H1 (cell line): ENCODE results near the gene TTF1. TPM values are rescaled to one million over a fixed set of nuclear protein-coding genes. Genes with fewer than 3 reads are reported as not detected.

Experiments used
- CTCF ChIA-PET: fragments of 300-600 bp; sonication (Branson Sonifier 250); formaldehyde crosslinking; loops from one replicate; lab custom pipeline; 2021; ENCODE audit not compliant: partially characterized antibody; lab: Charles Lee
- POLR2A ChIA-PET: fragments of 300-600 bp; sonication (Branson Sonifier 250); formaldehyde crosslinking; loops from one replicate; lab custom pipeline; 2021; ENCODE audit warnings: inconsistent platforms; ENCODE audit not compliant: partially characterized antibody; lab: Charles Lee
- DNase-seq, 2 experiments: peaks; one replicate each; pipeline versions ENCODE4 v3.0.0 to v3.0.0-alpha.2; 2010 to 2022; ENCODE audit warnings: low spot score in 2 of 2, low read depth in 1 of 2, mixed read lengths in 1 of 2
- FAIRE-seq: peaks from 2 replicates; lab custom pipeline; 2011; peaks lifted over from hg19 to GRCh38; lab: Jason Lieb, UNC
- H2AFZ ChIP-seq: 2 replicates; pipeline ENCODE4 v1.8.1; 2012; ENCODE audit warnings: low read length, inconsistent platforms
- H2AK5ac ChIP-seq: 2 replicates; pipeline ENCODE4 v1.6.1; 2013; ENCODE audit warnings: low read depth, low read length
- H2BK120ac ChIP-seq: replicated peaks from 2 replicates; pipeline ENCODE3; 2013; ENCODE audit warnings: low read depth, low read length, inconsistent platforms
- H2BK12ac ChIP-seq: 2 replicates; pipeline ENCODE4 v1.6.1; 2013; ENCODE audit warnings: low read depth, low read length
- H2BK15ac ChIP-seq: 2 replicates; pipeline ENCODE4 v1.6.1; 2013; ENCODE audit warnings: low read length
- H2BK20ac ChIP-seq: 2 replicates; pipeline ENCODE4 v1.6.1; 2013; ENCODE audit warnings: low read length
- H2BK5ac ChIP-seq: 2 replicates; pipeline ENCODE4 v1.6.1; 2013; ENCODE audit warnings: low read depth, low read length
- H3K14ac ChIP-seq: 2 replicates; pipeline ENCODE4 v1.6.1; 2013; ENCODE audit warnings: inconsistent platforms; ENCODE audit not compliant: insufficient read length
- H3K18ac ChIP-seq: 2 replicates; pipeline ENCODE4 v1.6.1; 2013; ENCODE audit warnings: low read length; ENCODE audit errors: extremely low read depth
- H3K23ac ChIP-seq: 2 replicates; pipeline ENCODE4 v1.6.1; 2013; ENCODE audit warnings: inconsistent platforms; ENCODE audit not compliant: insufficient read length
- H3K23me2 ChIP-seq: 2 replicates; pipeline ENCODE4 v1.6.1; 2013; ENCODE audit warnings: low read depth, low read length
- H3K27ac ChIP-seq: 2 replicates; pipeline ENCODE4 v1.6.1; 2011; ENCODE audit warnings: low read depth, low read length, inconsistent platforms
- H3K27me3 ChIP-seq, 4 experiments: replicated peaks in 1 of 4; 1 replicate in 1 of 4; 2 replicates in 3 of 4; pipeline versions ENCODE4 v1.6.1 to v1.8.1; 2011 to 2013; ENCODE audit warnings: low read length in 3 of 4, mild to moderate bottlenecking in 3 of 4, inconsistent platforms in 2 of 4, mixed read lengths in 2 of 4, moderate library complexity in 1 of 4; ENCODE audit not compliant: control insufficient read depth in 3 of 4, insufficient read depth in 3 of 4; ENCODE audit errors: extremely low read depth in 1 of 4
- H3K36me3 ChIP-seq, 4 experiments: 2 replicates each; pipeline versions ENCODE4 v1.6.1 to v1.8.1; 2011 to 2013; ENCODE audit warnings: mild to moderate bottlenecking in 4 of 4, low read length in 3 of 4, moderate library complexity in 2 of 4, control low read depth in 1 of 4, inconsistent platforms in 1 of 4; ENCODE audit not compliant: insufficient read depth in 4 of 4, control insufficient read depth in 2 of 4
- H3K4ac ChIP-seq: replicated peaks from 2 replicates; pipeline ENCODE3; 2013; ENCODE audit warnings: low read length, low read depth, mixed read lengths, inconsistent platforms; ENCODE audit not compliant: insufficient read length
- H3K4me1 ChIP-seq, 4 experiments: replicated peaks in 1 of 4; 1 replicate in 1 of 4; 2 replicates in 3 of 4; pipeline versions ENCODE4 v1.6.1 to v1.8.1; 2011 to 2013; ENCODE audit warnings: low read length in 3 of 4, inconsistent platforms in 2 of 4, mixed read lengths in 1 of 4; ENCODE audit not compliant: insufficient read depth in 4 of 4, control insufficient read depth in 3 of 4
- H3K4me2 ChIP-seq, 2 experiments: 2 replicates each; pipeline versions ENCODE4 v1.6.1 to v1.8.1; 2011 to 2013; ENCODE audit warnings: low read depth in 2 of 2, low read length in 2 of 2, control low read depth in 1 of 2, inconsistent platforms in 1 of 2, mild to moderate bottlenecking in 1 of 2; ENCODE audit not compliant: insufficient read depth in 1 of 2
- H3K4me3 ChIP-seq, 4 experiments: fragments of 200-600, 300-600 bp in 1 of 4; sonication (generic), shearing (Covaris generic), sonication (Bioruptor Twin) in 1 of 4; 2 replicates each; pipeline versions ENCODE4 v1.5.1 to v1.8.1; 2011 to 2016; ENCODE audit warnings: low read length in 4 of 4, low read depth in 3 of 4, control low read depth in 2 of 4, inconsistent platforms in 2 of 4, mild to moderate bottlenecking in 2 of 4, mixed read lengths in 1 of 4, moderate library complexity in 1 of 4; ENCODE audit not compliant: insufficient read depth in 2 of 4; ENCODE audit errors: extremely low read depth in 1 of 4
- H3K56ac ChIP-seq: replicated peaks from 2 replicates; pipeline ENCODE3; 2013; ENCODE audit warnings: low read depth, mild to moderate bottlenecking, mixed read lengths, low read length, inconsistent platforms; ENCODE audit not compliant: insufficient read length
- H3K79me1 ChIP-seq: 2 replicates; pipeline ENCODE4 v1.6.1; 2013; ENCODE audit warnings: low read depth, low read length, control low read depth
- H3K79me2 ChIP-seq, 2 experiments: 2 replicates each; pipeline versions ENCODE4 v1.6.1 to v1.8.1; 2012 to 2013; ENCODE audit warnings: low read length in 2 of 2, mild to moderate bottlenecking in 2 of 2, inconsistent platforms in 1 of 2; ENCODE audit not compliant: insufficient read depth in 2 of 2, control insufficient read depth in 1 of 2
- H3K9ac ChIP-seq, 4 experiments: replicated peaks in 1 of 4; 1 replicate in 1 of 4; 2 replicates in 3 of 4; pipeline versions ENCODE4 v1.6.1 to v1.8.1; 2011 to 2013; ENCODE audit warnings: low read depth in 3 of 4, low read length in 3 of 4, control low read depth in 2 of 4, mild to moderate bottlenecking in 2 of 4, moderate library complexity in 2 of 4, inconsistent platforms in 1 of 4; ENCODE audit errors: extremely low read depth in 1 of 4
- H3K9me3 ChIP-seq, 2 experiments: 2 replicates each; pipeline versions ENCODE4 v1.6.1 to v1.8.1; 2012 to 2013; ENCODE audit warnings: mild to moderate bottlenecking in 2 of 2, moderate library complexity in 2 of 2, control low read depth in 1 of 2, inconsistent platforms in 1 of 2, low read depth in 1 of 2, low read length in 1 of 2, mixed read lengths in 1 of 2; ENCODE audit not compliant: insufficient read depth in 2 of 2
- H4K20me1 ChIP-seq, 2 experiments: replicated peaks in 1 of 2; 2 replicates each; pipeline versions ENCODE3 to v1.8.1; 2011 to 2013; ENCODE audit warnings: inconsistent platforms in 2 of 2, low read length in 2 of 2, mild to moderate bottlenecking in 1 of 2; ENCODE audit not compliant: insufficient read depth in 2 of 2, control insufficient read depth in 1 of 2
- H4K5ac ChIP-seq: 2 replicates; pipeline ENCODE4 v1.6.1; 2013; ENCODE audit warnings: low read length, low read depth, mixed read lengths, inconsistent platforms; ENCODE audit not compliant: insufficient read length
- H4K8ac ChIP-seq: 2 replicates; pipeline ENCODE4 v1.8.0; 2013; ENCODE audit warnings: mild to moderate bottlenecking, moderate library complexity, low read length, inconsistent platforms; ENCODE audit not compliant: insufficient read depth; ENCODE audit errors: extremely low read depth
- H4K91ac ChIP-seq: replicated peaks from 2 replicates; pipeline ENCODE3; 2013; ENCODE audit warnings: low read length, mixed read lengths, inconsistent platforms; ENCODE audit not compliant: insufficient read length
- BRCA1 ChIP-seq: IDR thresholded peaks from 2 replicates; pipeline ENCODE4 v1.6.1; 2012; ENCODE audit warnings: low read depth, low read length, improper control_type of control experiment
- KDM4A ChIP-seq: IDR thresholded peaks from one replicate; pipeline ENCODE4 v1.7.1; 2012; ENCODE audit warnings: low read depth, mild to moderate bottlenecking, moderate library complexity, low read length, inconsistent platforms; ENCODE audit not compliant: severe bottlenecking
- PHF8 ChIP-seq: fragments of 200-600 bp; sonication (generic); conservative IDR thresholded peaks from 2 replicates; pipeline ENCODE4 v1.7.1; 2012; ENCODE audit warnings: low read depth, mild to moderate bottlenecking, inconsistent platforms, low read length, moderate library complexity
- RNF2 ChIP-seq: fragments of 200-900, 300-1000 bp; sonication (generic); IDR thresholded peaks from 2 replicates; pipeline ENCODE4 v1.7.1; 2016; ENCODE audit warnings: borderline replicate concordance, low read depth, mild to moderate bottlenecking, antibody characterized with exemption, low read length; ENCODE audit not compliant: poor library complexity, severe bottlenecking; ENCODE audit errors: missing control alignments
- ZNF274 ChIP-seq: IDR thresholded peaks from 2 replicates; pipeline ENCODE4 v1.7.0; 2012; ENCODE audit warnings: low read length, borderline replicate concordance; ENCODE audit errors: extremely low read depth
- WGBS, 2 experiments: shearing (Covaris generic) in 1 of 2; methylation state at CpG; one replicate each; pipeline versions ENCODE4 v1.1.6 to v1.1.7; 2013 to 2015; ENCODE audit warnings: low lambda C conversion rate in 2 of 2, mixed read lengths in 2 of 2, inconsistent platforms in 1 of 2, low coverage in 1 of 2, missing lambda C conversion rate in 1 of 2; ENCODE audit not compliant: insufficient replicate concordance in 2 of 2, insufficient coverage in 1 of 2, insufficient read length in 1 of 2; ENCODE audit errors: extremely low coverage in 1 of 2, missing lambda C conversion rate in 1 of 2; 5-methylcytosine and 5-hydroxymethylcytosine counted together
- polyA plus RNA-seq, 7 experiments: library from polyadenylated mRNA; depleted of rRNA in 3 of 7; stranded (reverse) in 5 of 7; unstranded in 2 of 7; fragments of >200 nt in 5 of 7; fragments of 200-250 nt in 2 of 7; gene quantifications; 1 replicate in 5 of 7; 2 replicates in 1 of 7; 4 replicates in 1 of 7; pipeline versions ENCODE4 v1.2.1 to v1.2.3, GENCODE V29; 2011 to 2013; ENCODE audit warnings: missing spikeins in 2 of 7, mixed read lengths in 2 of 7
- total RNA-seq: library from RNA; stranded (reverse); fragmentation: NEBNext Ultra II Directional; extraction: Animal tissue kit (Norgen Biotek cat#: 25700); gene quantifications from 2 replicates; pipeline ENCODE4 v1.2.1, GENCODE V29; 2021

Gene TTF1
- total and polyA plus RNA-seq, 2 of the 8 experiments (the other 6 are each of a cell fraction or from before 2014, with no cell fraction given), result 7.8 to 22.2 TPM

DNA sequence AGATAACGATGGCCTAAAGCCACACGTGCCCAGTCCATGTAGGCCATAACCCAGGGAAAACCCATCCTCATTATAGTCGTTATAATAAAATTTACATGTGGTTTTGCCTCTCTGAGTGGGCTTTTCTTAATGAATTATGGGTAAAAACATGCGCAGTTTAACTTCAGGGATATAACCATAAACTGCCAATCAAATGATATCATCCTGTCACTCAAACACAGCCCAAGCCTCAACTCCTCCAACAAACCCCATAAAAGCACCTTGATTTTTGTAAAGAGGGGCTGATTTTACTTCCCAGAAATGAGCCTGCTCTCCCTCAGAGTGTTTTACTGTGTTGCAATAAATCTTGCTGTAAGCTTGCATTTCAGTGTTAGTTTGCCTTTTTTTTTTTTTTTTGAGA lies 36.0 kb downstream of the TTF1 start:
- no peaks in the 10 kb centered on the region for H4K20me1 ChIP-seq
- no peak overlapping the region for H3K14ac ChIP-seq
- no peak overlapping the region for H2AFZ ChIP-seq
- H2BK20ac ChIP-seq, result no peak overlapping the region
- 92% methylated on average over 4 of the region's 4 CpGs; no CpG with 5 or more reads in 1 of the 2 experiments for WGBS, 2 experiments
- POLR2A ChIA-PET, result no interaction called here
- H2BK5ac ChIP-seq, result no peak overlapping the region
- H3K79me1 ChIP-seq, result no peaks in the 10 kb centered on the region
- DNase-seq, result no peak
- H3K79me2 ChIP-seq, result no peaks in the 10 kb centered on the region
- peaks cover 0 to 7% (median 0%) of the 10 kb centered on the region in 4 experiments; a peak in 2 of 8 replicates for H3K36me3 ChIP-seq
- H3K4me1 ChIP-seq, result no peaks in the 10 kb centered on the region
- no peak overlapping the region for H3K4ac ChIP-seq
- H3K23ac ChIP-seq, result no peak overlapping the region
- CTCF ChIA-PET, result no interaction called here
- H4K8ac ChIP-seq, result no peak overlapping the region
- H3K56ac ChIP-seq, result no peak overlapping the region
- no peak overlapping the region for H4K5ac ChIP-seq
- H3K9me3 ChIP-seq, result no peaks in the 10 kb centered on the region
- H3K4me2 ChIP-seq, result no peak overlapping the region
- TF ChIP-seq RNF2 (no peak), PHF8 (no peak), ZNF274 (no peak), KDM4A (no peak), BRCA1 (no peak)
- FAIRE-seq, result no peak
- H3K27ac ChIP-seq, result no peak overlapping the region
- no peak overlapping the region for H3K4me3 ChIP-seq
- no peak overlapping the region for H2BK15ac ChIP-seq
- no peak overlapping the region for H2BK12ac ChIP-seq
- H4K91ac ChIP-seq, result no peak overlapping the region
- no peaks in the 10 kb centered on the region for H3K27me3 ChIP-seq
- no peaks in the 10 kb centered on the region for H3K23me2 ChIP-seq
- no peak overlapping the region for H2AK5ac ChIP-seq
- no peak overlapping the region for H3K9ac ChIP-seq
- H3K18ac ChIP-seq, result no peak overlapping the region
- no peak overlapping the region for H2BK120ac ChIP-seq
